ENCODE results near the gene METTL6.
"Not testable (repeated sequence)": the region's sequence is repeated elsewhere in the genome, so short reads cannot be mapped to it uniquely, and the experiment has no call there.

DNA sequence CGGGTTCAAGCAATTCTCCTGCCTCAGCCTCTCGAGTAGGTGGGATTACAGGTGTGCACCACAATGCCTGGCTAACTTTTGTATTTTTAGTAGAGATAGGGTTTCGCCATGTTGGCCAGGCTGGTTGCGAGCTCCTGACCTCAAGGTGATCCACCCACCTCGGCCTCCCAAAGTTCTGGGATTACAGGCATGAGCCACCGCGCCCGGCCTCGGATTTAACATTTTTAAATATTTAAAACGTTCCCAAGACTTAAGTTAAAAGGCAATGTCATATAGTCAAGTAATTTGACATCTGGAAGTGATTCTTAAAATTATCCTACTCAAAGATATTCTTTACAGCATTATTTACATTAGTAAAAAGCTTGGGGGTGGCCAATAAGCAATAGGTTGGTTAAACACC, 29.6 kb upstream of the METTL6 start:
- TF ChIP-seq, protein P1, sequence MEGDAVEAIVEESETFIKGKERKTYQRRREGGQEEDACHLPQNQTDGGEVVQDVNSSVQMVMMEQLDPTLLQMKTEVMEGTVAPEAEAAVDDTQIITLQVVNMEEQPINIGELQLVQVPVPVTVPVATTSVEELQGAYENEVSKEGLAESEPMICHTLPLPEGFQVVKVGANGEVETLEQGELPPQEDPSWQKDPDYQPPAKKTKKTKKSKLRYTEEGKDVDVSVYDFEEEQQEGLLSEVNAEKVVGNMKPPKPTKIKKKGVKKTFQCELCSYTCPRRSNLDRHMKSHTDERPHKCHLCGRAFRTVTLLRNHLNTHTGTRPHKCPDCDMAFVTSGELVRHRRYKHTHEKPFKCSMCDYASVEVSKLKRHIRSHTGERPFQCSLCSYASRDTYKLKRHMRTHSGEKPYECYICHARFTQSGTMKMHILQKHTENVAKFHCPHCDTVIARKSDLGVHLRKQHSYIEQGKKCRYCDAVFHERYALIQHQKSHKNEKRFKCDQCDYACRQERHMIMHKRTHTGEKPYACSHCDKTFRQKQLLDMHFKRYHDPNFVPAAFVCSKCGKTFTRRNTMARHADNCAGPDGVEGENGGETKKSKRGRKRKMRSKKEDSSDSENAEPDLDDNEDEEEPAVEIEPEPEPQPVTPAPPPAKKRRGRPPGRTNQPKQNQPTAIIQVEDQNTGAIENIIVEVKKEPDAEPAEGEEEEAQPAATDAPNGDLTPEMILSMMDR (IDR thresholded peaks at IDR 0.05) = not testable (repeated sequence)
- not testable (repeated sequence) for TF ChIP-seq POLR2A (IDR thresholded peaks at IDR 0.05)
